H1 (cell line): ENCODE measurements around the gene MYH7.

Source experiments
- CEBPB ChIP-seq: IDR thresholded peaks from 2 replicates; pipeline ENCODE4 v1.6.1; 2012; ENCODE audit warnings: low read depth, low read length
- CTCF ChIP-seq, 3 experiments: IDR thresholded peaks; 1 replicate in 2 of 3; 2 replicates in 1 of 3; pipeline versions ENCODE4 v1.5.1 to v1.6.1; 2011; ENCODE audit warnings: low read length in 3 of 3, mild to moderate bottlenecking in 3 of 3, inconsistent platforms in 2 of 3, low read depth in 1 of 3, moderate library complexity in 1 of 3; ENCODE audit not compliant: insufficient read depth in 1 of 3; ENCODE audit errors: control extremely low read depth in 1 of 3
- EGR1 ChIP-seq: IDR thresholded peaks from 2 replicates; pipeline ENCODE4 v1.6.1; 2011; ENCODE audit warnings: low read depth, low read length, borderline replicate concordance
- EZH2 ChIP-seq: fragments of 200-600 bp; sonication (generic); IDR thresholded peaks from 2 replicates; pipeline ENCODE4 v1.7.1; 2012; ENCODE audit warnings: low read depth, mild to moderate bottlenecking, moderate library complexity, low read length, inconsistent platforms; ENCODE audit not compliant: severe bottlenecking
- FOSL1 ChIP-seq: IDR thresholded peaks from 2 replicates; pipeline ENCODE4 v1.6.1; 2011; ENCODE audit warnings: mild to moderate bottlenecking, low read depth, low read length, moderate library complexity; ENCODE audit not compliant: insufficient read depth
- RBBP5 ChIP-seq: IDR thresholded peaks from 2 replicates; pipeline ENCODE4 v1.7.1; 2012; ENCODE audit warnings: low read depth, mild to moderate bottlenecking, inconsistent platforms, low read length, moderate library complexity, borderline replicate concordance
- TBP ChIP-seq: IDR thresholded peaks from 2 replicates; pipeline ENCODE4 v1.6.1; 2011; ENCODE audit warnings: low read depth, low read length, improper control_type of control experiment

GRCh38 chr14:23446291-23446851, 10.9 kb upstream of the MYH7 start:
- TF ChIP-seq CTCF (IDR thresholded peaks at IDR 0.05; ENCODE audit: control extremely low read depth in 1 of 3, insufficient read depth in 1 of 3, low read depth in 1 of 3, low read length in 3 of 3) = peak in 2 of 3 experiments; percentile 12 to 27; a peak in 2 of 4 replicates
- TF ChIP-seq EZH2 = no peak
- no peak for TF ChIP-seq FOSL1
- no peak for TF ChIP-seq EGR1
- no peak for TF ChIP-seq TBP
- TF ChIP-seq RBBP5 = no peak
- TF ChIP-seq CEBPB = no peak
